Measurements from ENCODE around the gene AKNA. TPM values are rescaled to one million over a fixed set of nuclear protein-coding genes. Genes with fewer than 3 reads are reported as not detected.

The AKNA gene
- total RNA-seq, 3 donors from 2014 or later, result 29.3 to 45.1 (median 44.9) TPM

GRCh38 chr9:114301798-114302565, 85.8 kb downstream of the AKNA start:
- no peak for ATAC-seq
- DNase-seq, result no peak
- no peak for TF ChIP-seq CTCF (IDR thresholded peaks at IDR 0.05)
- H3K4me3 ChIP-seq, result no peak overlapping the region
- no peaks in the 10 kb centered on the region for H3K9me3 ChIP-seq
- H3K4me1 ChIP-seq (ENCODE audit: low read depth), result no peaks in the 10 kb centered on the region
- no peaks in the 10 kb centered on the region for H3K36me3 ChIP-seq (ENCODE audit: low read depth)
- intact Hi-C loops (cut with DNase I, micrococcal nuclease), result no loop called here

- Histone ChIP-seq H3K4me1 (ENCODE audit: low read depth) (no peaks in the 10 kb centered on the region), H3K4me3 (no peak overlapping the region), H3K36me3 (ENCODE audit: low read depth) (no peaks in the 10 kb centered on the region), H3K9me3 (no peaks in the 10 kb centered on the region)
- no peak for DNase-seq
- intact Hi-C loops (cut with DNase I, micrococcal nuclease), result no loop called here
- TF ChIP-seq CTCF (IDR thresholded peaks at IDR 0.05), result no peak
- no peak for ATAC-seq
Observed at GRCh38 chr9:114300846-114301797, 86.7 kb downstream of the AKNA start.

- peaks cover 4% of the 10 kb centered on the region for H3K9me3 ChIP-seq
- no peak overlapping the region for H3K4me3 ChIP-seq
- H3K4me1 ChIP-seq (ENCODE audit: low read depth), result no peaks in the 10 kb centered on the region
- no peak for TF ChIP-seq CTCF (IDR thresholded peaks at IDR 0.05)
- intact Hi-C loops (cut with DNase I, micrococcal nuclease), result no loop called here
- ATAC-seq, result no peak
- no peaks in the 10 kb centered on the region for H3K36me3 ChIP-seq (ENCODE audit: low read depth)
- DNase-seq, result no peak
Observed at GRCh38 chr9:114300153-114300845, 87.5 kb downstream of the AKNA start.

- H3K36me3 ChIP-seq (ENCODE audit: low read depth), result no peaks in the 10 kb centered on the region
- H3K4me1 ChIP-seq (ENCODE audit: low read depth), result no peaks in the 10 kb centered on the region
- ATAC-seq, result no peak
- no peak overlapping the region for H3K4me3 ChIP-seq
- H3K9me3 ChIP-seq, result peaks cover 6% of the 10 kb centered on the region
- no peak for DNase-seq
- intact Hi-C loops (cut with DNase I, micrococcal nuclease), result loop anchor here in 1 of 2 donors (10.0 kb wide), 2 partner anchors 195 to 495 kb away; no protein-coding TSS in a partner anchor
- no peak for TF ChIP-seq CTCF (IDR thresholded peaks at IDR 0.05)
Observed at GRCh38 chr9:114299286-114300152, 88.3 kb downstream of the AKNA start.
